Anterior cingulate cortex (tissue), 58 donors: ENCODE data around the gene BAIAP2.

Experiments
- DNase-seq, 58 donors: peaks; one replicate each; lab custom pipeline; 2025; lab: John Stamatoyannopoulos, UW

The BAIAP2 gene

DNA sequence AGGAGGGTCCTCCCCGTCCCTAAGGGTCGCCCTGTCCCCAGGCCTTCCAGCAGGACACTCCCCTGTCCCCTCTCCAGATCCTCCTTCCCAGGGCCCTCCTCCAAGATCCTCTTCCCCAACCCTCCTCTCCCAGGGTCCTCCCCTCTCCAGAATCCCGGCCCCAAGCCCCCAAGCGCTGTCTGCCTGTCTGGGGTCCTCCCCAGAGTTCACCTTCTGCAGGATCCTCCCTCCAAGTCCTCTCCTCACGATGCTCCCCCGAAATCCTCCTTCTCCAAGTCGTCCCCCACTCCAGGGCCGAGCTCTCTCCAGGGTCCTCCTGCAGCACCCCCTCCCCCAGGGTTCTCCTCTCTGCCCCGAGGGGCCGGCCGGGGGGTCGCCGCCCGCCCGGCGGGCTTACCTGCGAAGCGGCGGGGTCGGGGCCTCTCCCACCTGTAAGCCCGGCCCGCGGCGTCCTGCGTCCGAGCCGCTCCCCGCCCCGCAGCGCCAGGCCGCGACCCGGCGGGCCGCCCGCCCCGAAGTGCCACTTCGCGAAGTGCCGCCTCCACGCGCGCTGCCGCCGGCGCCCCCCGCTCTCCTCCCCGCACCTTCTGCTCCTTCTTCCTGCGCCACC, 678 bp upstream of the BAIAP2 start:
- DNase-seq: no peak

DNA sequence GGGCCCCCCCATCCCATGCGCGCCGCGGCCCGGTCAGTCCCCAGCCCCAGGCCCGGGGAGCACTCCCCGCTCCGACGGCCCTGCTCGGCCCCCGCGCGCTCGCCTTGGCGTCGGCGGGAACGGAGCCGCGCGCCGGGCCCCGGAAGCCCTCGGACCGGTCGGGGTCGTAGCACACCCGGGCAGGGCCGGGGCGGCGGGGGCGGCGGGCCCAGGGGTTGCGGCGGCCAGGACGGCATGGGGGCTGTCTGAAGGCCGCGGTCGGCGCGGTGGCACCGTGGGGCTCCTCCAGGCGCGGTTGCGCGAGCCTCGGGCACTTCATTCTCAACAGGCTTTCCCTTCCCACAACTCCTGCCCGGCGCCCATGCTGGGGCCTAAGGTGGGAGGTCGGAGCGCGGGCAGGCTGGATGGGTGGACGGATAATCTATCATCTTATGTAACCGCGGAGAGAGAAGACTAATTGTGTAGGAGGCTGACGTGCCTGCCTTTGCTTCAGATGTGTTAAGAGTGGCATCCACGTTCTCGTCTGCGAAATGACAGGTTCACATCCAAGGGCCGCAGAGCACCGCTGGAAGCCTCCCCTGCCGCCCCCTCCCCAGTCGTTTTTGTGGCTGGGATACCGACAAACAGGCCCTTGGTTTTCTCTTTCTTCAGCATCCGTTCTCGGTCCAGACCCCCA, 708 bp downstream of the BAIAP2 start:
- DNase-seq: no peak

DNA sequence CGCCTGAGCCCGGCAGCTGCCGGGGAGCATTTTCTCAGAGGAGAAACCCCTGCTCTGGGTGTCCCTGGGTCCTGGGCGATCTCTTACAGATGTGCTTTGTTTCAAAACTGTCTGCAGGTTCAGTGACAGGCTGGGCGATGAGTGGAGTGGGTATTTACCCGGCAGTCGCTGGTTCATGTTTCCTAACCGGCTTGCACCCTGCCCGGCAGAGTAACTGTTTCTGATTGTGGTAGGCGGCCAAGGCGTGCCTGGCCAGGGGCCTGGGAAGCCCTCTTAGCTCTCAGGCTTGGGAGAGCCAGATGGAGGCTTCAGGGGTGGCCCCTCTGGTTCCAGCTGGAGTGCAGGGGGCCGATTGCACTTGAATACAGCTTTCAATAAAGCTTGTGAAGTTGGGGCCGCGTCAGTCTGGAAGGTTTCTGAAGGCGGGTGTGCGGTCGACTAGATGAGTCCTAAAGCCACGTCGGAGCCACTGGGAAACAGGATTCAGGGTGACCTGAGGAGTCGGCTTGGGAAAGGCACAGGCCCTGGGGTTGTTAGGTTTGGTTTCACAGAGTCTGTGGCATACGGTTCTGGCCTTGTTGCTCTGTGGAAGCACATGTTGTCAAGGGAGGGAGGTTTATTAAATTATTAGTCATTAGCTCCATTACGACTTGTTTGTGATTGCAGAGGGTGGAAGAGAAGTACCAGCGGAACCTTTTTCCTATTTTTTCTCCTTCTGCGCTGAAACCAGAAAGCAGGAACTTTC, 1.4 kb downstream of the BAIAP2 start:
- DNase-seq: peak in 2 of 58 donors; percentile 26 to 39

- peak in 6 of 58 donors; percentile 27 to 52 (median 35) for DNase-seq
Observed at GRCh38 chr17:81037026-81037797, 2.3 kb downstream of the BAIAP2 start.

- peak in 9 of 58 donors; percentile 22 to 54 (median 41) for DNase-seq
Observed at GRCh38 chr17:81037798-81038733, 3.1 kb downstream of the BAIAP2 start.

GRCh38 chr17:81039096-81039495, 4.1 kb downstream of the BAIAP2 start:
- DNase-seq: no peak

DNA sequence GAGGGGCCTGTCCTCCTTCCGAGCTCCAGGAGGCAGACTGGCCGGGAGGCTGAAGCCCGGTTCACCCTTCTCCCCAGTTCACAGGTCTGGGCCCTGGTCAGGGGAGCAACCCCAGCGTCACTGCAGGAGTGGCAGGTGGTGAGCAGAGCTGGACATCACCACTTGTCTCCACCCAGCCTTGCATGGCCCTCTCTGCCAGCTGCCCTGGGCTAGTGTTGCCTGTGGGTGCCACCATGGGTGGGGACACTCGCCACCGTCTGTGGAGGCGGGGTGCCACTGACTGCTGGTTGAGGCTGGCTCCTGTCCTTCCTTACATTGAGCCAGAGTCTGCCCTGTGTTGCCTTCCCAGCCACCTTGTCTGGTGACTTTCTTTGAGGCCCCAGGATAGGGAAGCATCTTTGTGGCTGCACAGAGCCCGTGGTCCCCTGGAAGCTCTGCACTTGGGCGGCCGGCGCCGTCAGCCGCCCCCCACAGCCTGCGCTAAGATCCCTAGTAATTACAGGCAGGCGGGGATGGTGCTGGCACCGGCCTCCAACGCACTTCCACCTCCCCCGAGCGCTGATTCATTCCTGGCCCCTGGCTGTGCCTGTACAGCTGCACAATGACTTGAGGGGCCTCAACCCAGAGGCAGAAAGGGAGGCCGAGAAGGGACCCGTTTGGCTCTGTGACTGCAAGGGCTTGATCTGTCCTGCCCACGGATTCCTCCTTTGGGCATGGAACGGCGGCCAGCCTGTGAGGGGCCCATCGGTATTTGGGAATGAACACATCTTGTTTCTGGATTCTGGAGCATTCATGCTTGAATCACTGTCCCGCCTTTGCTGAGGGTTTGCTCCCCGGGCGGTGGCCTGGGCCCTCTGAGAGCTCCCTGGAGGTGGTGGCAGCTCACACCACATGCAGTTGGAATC, 5.2 kb downstream of the BAIAP2 start:
- peak in 8 of 58 donors; percentile 29 to 46 (median 34) for DNase-seq

DNA sequence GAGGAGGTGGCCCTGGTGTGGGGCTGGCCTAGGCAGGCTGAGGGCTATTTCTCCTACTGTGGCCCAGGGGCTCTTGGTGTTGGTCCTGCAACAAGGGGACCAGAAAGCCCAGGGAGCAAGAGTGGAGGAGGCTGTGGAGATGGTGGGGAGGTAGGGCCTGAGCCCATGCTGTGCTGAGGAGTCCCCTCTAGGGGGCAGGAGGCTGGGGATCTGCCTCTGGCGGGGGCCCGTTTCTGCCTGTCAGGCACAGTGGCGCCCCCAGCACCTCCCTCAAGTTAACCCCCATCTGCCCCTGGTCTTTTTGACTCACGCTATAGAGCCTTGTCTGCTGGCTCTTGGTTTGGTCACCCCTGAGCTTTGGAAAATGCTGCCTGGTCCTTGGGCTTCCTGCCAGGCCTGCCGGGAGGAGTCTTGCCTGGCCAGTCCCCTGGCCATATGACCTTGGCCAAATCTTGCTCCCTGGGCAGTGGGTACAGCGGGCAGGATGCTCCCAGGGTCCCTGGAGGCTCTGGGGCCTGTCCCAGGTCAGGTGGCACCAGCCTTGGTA, 5.9 kb downstream of the BAIAP2 start:
- no peak for DNase-seq

DNA sequence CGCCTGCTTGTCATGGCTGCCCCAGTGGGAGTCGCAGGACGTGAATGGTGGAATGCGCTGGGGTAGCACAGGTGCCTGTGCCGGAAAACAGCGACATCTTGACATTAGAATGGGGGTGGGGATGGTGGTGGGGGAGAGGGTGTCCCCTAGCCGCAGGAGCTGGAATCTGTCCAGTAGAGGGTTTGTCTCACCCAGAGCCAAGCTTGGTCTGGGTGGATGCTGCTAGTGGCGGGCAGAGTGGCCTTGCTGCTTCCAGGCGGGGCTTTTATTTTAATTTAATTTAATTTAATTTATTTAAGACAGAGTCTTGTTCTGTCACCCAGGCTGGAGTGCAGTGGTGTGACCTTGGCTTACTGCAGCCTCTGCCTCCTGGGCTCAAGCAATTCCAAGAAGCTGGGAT, 7.7 kb downstream of the BAIAP2 start:
- DNase-seq: no peak

DNA sequence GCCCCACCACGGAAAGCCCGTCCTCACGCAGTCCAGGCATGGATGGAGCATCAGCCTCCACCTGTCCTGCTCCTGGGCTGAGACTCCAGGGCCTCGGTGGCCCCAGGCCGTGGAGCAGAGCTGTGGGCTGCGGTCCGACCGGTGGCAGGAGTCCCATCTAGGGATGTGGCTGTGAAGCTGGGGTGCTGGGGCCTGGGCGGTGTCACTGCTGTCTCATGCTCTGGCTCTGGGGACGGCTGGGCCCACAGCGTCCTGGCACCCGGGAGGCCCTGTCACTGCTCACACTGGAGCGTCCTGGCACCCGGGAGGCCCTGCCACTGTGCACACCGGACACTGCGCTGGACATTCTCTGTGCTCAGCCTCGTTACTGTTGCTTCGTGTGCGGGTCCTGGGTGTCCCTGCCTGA, 8.4 kb downstream of the BAIAP2 start:
- no peak for DNase-seq

DNA sequence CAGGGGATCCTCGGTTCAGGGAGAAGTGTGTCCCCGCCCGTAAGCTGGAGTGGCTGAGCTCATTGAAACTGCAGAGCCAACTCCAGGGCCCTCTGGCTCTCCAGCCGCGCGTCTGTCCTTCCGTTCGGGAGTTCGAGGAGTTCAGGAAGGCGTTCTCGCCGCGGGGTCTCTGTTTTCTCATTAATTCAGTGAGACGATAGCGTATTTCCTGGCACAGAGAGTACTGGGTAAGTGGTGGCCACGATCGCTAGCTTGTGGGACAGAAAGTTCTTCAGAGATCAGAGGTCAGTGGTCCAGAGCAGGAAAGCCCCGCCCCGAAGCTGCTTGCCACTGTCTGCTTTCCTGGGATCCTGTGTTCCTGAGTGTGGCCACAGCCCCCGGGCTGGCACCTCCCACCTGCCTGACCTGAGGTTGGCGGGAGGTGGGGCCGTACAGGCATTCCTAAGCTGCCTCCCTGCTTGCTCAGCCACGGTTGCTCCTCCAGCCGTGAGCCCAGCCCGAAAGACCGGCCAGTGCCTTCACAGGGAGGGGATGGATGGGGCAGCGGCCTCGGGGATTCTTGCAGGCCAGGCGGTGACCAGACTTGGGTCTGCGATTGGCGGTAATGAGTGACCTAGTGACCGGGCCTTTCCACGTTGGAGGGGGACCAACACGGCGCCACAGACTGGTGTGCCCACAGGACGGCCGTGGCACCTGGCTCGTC, 8.9 kb downstream of the BAIAP2 start:
- DNase-seq: no peak

DNA sequence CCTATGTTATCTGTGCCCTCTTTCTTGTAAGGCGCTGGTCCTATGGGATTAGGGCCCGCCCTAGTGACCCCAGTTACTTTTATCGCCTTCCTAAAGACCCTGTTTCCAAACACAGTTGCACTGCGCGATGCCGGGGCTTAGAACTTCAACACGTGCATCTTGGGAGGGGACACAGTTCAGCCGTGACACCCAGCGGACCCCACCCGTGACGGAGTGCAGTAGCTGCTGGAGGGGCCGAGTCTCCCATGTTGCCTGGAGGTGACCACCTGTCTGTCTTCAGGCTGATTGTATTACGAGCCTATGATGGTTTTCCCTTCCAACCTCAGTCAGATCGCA, 9.4 kb downstream of the BAIAP2 start:
- peak in 1 of 58 donors; percentile 18 for DNase-seq

DNA sequence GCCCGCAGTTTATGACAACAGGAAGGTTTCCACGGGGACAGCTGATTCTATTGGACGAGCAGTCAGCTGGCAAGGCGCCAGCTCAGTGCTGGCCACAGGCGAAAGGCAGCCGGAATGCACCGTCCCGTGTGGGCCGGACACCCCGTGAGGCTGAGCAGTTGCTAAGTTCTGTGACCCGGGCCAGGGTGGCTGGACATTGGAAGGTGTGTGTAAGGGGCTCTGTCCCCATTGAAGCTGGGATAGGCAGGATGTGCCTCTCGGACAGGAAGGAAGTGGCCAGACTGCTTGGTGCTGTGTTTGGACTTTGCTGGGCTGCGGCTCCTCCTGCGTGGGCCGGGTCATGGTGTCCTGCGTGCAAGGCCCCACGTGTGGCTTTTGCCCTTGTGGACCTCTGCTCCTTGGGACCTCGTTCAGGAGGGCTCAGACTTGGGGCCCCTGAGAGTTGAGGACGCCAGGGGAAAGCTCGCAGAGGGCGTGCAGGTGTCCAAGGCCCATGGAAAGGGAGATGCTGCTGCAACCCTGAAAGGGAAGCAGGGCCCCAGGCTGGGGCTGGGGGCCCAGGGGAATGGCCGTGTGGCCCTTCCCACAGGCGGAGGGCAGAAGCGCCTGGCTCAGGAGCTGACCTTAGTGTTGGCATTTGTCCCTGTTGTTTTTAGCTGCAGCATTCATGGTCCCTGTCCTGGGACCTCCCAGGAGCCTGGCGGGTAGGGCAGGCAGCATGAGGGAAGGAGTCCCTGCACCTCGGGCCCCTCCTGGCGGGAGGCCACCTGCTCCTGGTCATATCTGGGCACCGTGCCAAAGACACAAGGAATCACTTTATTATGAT, 10.0 kb downstream of the BAIAP2 start:
- peak in 27 of 58 donors; percentile 16 to 71 (median 45) for DNase-seq

DNA sequence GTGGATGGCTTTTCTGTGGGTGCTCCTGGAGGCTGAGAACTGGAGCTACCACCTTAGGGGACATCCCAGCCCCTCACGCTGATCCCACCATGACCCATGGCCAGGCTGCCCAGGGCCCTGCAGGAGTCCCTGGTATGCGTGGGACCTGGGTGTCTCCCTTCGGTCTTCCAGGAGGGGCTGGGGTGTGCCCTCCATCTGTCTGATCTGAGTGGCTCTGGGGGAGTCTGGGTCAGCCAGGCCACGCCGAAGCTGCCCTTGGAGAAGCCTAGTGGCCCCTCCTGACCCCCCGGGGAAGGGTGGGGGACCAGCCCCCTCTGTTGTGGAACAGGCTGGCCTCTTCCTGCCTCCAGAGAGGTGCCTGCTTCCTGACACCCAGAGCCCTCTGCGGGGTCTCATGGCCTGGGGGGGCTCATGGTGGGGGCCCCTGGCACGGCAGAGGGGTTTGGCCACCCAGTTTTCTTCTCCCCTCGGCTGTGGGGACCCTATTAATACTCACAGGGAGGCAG, 10.7 kb downstream of the BAIAP2 start:
- no peak for DNase-seq

DNA sequence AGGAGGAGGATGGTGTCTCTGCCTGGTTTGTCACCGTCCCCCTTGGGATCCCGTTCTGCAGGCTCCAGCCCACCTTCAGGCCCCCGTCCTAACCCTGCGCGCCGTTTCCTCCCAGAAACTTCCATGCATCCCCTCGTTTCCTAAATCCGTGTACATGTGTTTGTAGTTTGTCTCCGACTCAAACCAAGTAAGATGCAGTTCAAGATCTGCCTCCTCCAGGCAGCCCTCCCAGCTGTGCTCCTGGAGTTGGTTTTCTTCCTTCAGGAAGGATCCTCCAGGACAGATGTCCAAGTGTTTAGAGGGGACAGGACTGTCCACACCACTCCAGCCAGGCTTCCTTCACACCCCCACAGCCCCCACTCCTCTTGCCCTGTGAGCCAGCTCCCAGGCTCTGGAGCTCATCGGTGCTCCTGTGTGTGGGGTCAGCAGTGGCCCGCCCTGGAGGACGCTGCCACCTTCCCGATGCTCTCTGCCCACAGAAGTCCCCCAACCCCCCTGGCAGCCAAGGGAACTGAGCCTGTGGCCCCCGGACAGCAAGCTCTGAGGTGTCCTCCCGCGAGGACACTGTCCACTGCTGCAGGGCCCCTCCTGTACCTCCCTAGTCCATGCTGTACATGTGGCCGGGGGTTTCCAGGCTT, 11.3 kb downstream of the BAIAP2 start:
- no peak for DNase-seq

DNA sequence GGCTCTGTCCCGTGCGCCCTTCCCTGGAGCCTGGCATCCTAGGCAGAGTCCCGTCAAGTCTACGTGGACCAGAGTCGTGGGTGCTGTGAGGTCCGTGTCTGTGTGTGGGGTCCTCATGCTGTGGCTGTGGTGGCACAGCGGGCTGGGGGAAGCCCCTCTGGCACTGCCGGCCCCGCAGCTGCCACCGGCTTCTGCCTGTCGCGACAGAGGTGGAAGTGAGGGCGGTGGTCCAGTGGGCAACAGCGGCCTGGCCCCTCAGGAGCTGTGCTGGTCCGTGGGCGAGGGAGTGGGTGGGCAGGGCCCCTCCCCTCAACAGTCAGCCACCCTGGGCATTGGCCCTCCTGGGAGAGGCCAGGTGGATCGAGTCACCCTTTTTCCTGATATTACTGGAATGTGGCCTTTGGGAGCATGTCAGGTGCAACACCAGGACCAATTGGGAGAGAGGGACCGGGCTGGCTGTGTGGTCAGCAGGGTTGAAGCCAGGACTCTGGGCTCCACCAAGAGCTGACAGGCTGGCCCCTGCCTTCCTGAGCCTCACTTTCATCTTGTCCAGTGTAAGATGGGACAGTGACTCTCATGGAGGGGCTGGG, 11.9 kb downstream of the BAIAP2 start:
- DNase-seq: no peak
